ENCODE results near the gene CAMK1D.

Gene CAMK1D

DNA sequence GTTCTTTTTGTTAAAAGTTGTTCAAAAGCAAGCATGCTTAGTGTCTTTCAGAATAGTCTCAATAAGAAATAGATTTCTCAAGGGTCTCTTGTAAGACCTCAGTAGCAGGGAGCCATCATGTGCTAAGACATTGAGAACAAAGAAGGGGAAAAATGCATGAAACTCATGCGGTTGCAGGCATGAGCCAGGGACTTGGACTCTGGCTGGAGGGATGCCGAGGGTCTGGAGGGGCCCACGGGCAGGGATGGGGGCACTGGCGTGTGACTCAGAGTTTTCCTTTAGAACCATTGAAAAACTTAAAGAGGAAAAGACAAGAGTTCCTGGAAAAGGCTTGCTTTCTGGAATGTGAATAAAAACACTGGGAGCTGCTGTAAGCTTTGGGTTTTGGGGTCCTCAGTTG, 398.8 kb downstream of the CAMK1D start:
- TF ChIP-seq, protein P1, sequence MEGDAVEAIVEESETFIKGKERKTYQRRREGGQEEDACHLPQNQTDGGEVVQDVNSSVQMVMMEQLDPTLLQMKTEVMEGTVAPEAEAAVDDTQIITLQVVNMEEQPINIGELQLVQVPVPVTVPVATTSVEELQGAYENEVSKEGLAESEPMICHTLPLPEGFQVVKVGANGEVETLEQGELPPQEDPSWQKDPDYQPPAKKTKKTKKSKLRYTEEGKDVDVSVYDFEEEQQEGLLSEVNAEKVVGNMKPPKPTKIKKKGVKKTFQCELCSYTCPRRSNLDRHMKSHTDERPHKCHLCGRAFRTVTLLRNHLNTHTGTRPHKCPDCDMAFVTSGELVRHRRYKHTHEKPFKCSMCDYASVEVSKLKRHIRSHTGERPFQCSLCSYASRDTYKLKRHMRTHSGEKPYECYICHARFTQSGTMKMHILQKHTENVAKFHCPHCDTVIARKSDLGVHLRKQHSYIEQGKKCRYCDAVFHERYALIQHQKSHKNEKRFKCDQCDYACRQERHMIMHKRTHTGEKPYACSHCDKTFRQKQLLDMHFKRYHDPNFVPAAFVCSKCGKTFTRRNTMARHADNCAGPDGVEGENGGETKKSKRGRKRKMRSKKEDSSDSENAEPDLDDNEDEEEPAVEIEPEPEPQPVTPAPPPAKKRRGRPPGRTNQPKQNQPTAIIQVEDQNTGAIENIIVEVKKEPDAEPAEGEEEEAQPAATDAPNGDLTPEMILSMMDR (IDR thresholded peaks at IDR 0.05; ENCODE audit: low read depth, low read length, missing control alignments): no peak
- no peak for DNase-seq (ENCODE audit: low read depth)
- no peak overlapping the region for H3K4me3 ChIP-seq (ENCODE audit: low read depth, low read length)

DNA sequence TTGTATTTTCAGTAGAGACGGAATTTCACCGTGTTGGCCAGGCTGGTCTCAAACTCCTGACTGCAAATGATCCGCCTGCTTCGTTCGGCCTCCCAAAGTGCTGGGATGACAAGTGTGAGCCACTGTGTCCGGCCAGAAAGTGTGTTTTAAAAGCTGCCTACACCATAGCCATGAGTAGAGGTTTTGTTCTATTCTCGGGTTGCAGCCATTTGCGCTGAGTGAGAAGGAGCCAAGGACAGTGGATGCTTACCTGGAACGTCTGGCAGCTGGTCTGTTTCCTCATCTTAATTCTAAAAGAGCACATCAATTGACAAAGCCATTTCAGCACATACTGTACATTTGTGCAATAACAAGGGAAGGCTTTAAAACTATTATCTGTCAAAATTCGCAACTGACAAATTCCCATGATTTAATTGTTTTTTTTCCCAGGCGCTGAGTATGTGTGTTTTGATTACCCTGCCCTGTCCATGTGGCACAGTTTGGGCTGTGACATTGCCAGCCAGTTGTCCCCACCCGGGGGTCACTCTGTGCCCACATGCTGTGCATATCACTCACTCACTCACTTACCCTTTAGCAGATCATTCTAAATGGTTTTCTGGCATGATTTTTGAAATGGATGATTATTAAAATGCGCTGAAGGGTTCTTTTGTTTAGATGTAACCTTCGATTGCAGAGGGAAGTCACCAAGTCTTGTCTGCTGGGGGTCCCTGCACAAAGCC, 400.6 kb downstream of the CAMK1D start:
- DNase-seq (ENCODE audit: low read depth): no peak
- TF ChIP-seq, protein P1 (IDR thresholded peaks at IDR 0.05; ENCODE audit: low read depth, low read length, missing control alignments): no peak
- H3K4me3 ChIP-seq (ENCODE audit: low read depth, low read length): no peak overlapping the region

DNA sequence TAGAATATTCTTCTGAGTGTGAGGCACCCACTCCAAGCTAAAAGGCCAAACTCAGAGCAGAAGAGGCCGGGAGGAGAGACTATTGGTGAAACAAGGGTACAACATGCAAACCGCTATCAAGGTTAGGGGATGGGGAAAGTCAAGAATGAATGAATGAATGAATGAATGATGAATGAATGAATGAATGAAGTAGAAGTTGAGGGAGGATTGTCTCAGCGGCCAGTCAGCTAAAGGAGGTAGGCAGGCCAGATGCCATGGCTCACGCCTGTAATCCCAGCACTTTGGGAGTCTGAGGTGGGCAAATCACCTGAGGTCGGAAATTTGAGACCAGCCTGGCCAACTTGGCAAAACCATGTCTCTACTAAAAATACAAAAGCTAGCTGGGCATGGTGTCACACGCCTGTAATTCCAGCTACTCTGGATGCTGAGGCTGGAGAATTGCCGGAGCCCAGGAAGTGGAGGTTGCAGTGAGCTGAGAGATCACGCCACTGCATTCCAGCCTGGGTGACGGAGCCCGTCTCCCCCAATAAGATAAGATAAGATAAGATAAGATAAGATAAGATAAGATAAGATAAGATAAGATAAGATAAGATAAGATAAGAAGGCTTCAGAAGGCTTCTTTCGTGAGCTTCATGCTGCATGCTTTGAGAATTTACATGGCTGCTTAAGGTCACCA, 401.3 kb downstream of the CAMK1D start:
- TF ChIP-seq, protein P1 (IDR thresholded peaks at IDR 0.05; ENCODE audit: low read depth, low read length, missing control alignments): no peak
- H3K4me3 ChIP-seq (ENCODE audit: low read depth, low read length): no peak overlapping the region
- no peak for DNase-seq (ENCODE audit: low read depth)

DNA sequence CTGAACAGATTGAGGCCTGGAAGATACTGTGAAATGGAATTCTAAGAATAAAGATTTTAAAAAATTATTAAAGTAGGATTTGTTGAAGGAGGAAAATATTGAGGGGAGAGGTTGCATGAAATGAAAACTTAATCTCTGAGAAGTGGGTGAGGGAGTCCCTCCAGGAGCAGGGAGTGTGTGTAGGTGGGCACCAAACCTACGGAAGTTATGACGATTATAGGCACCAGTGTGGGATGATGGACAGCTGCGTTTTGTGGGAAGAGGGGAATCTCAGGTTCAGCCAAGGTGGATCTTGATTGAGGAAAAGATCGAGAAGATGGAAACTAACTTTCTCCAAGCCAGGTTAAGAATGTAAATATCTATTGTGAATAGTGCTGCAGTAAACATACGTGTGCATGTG, 405.7 kb downstream of the CAMK1D start:
- H3K4me3 ChIP-seq (ENCODE audit: low read depth, low read length): no peak overlapping the region
- TF ChIP-seq, protein P1 (IDR thresholded peaks at IDR 0.05; ENCODE audit: low read depth, low read length, missing control alignments): no peak
- DNase-seq (ENCODE audit: low read depth): no peak

DNA sequence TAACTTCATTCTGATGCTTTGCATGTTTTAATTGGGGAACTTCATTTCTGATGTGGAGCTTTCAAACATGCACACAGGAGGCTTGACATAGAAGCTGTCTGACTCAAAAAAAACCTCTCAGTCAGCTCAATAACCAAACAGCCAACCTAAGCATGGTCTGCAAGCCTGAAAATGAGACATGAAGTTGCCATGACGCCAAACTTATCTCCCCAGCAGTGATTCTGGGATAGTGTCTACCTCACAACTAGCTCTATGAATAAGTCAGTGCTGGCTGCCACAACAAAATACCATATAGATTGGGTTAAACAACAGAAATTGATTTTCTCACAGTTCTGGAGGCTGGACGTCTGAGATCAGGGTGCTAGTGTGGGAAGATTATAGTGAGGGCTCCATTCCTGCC, 408.0 kb downstream of the CAMK1D start:
- TF ChIP-seq, protein P1 (IDR thresholded peaks at IDR 0.05; ENCODE audit: low read depth, low read length, missing control alignments): no peak
- DNase-seq (ENCODE audit: low read depth): no peak
- no peak overlapping the region for H3K4me3 ChIP-seq (ENCODE audit: low read depth, low read length)

DNA sequence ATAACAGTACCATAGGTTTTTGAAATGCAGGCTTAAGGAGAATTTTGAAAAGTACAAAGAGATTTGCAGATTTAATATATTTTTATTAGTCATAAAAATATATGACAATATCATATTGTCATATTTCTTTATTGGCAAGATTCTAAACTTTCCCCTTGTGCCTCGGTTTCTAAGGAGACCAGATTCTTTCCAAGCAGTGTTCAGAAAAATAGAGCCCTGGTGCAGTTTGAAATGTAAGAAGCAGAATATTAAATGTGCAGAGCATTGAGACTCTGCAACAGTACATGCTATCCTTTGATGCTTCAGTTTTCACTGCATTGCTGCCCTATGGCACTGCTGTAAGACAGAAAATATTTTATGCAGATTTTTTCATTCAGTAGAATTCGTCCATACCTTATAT, 408.9 kb downstream of the CAMK1D start:
- H3K4me3 ChIP-seq (ENCODE audit: low read depth, low read length): no peak overlapping the region
- DNase-seq (ENCODE audit: low read depth): no peak
- TF ChIP-seq, protein P1 (IDR thresholded peaks at IDR 0.05; ENCODE audit: low read depth, low read length, missing control alignments): no peak
